GM19043 (cell line): ENCODE results near the gene VWA1.
"Not testable (repeated sequence)": the region's sequence is repeated elsewhere in the genome, so short reads cannot be mapped to it uniquely, and the experiment has no call there.

Source experiments
- ATAC-seq: cut with Tn5 transposase; IDR thresholded peaks from one replicate; pipeline ENCODE4 v1.9.1; 2021; ENCODE audit warnings: low read depth; ENCODE audit not compliant: unreplicated experiment

Gene VWA1

DNA sequence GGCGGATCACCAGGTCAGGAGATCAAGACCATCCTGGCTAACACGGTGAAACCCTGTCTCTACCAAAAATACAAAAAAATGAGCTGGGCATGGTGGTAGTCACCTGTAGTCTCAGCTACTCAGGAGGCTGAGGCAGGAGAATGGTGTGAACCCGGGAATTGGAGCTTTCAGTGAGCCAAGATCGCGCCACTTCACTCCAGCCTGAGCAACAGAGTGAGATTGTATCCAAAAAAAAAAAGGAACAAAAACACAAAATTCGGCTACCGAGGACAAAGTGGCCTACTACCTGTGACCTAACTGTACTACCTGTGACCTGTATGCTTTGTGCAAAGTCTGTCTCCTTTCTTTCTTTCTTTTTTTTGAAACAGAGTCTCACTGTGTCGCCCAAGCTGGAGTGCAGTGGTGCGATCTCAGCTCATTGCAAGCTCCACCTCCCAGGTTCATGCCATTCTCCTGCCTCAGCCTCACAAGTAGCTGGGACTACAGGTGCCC is 32.5 kb upstream of the VWA1 start:
- not testable (repeated sequence) for ATAC-seq

DNA sequence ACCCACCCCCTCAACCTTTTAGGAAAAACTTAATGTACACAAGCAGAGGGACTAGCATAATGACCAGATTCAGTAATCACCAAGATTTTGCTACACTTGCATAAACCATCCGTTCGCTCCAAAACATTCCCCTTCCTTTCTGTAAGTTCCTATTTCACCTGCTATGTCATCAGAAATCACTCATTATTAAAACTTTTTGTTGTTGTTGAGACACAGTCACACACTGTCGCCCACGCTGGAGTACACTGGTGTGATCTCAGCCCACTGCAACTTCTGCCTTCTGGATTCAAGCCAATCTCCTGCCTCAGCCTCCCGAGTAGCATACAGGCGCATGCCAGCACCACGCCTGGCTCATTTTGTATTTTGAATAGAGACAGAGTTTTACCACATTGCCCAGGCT is 31.8 kb upstream of the VWA1 start:
- no peak for ATAC-seq

GRCh38 chr1:1406101-1406820 is 29.2 kb upstream of the VWA1 start:
- no peak for ATAC-seq

- ATAC-seq = peak; percentile 92
Observed at GRCh38 chr1:1406821-1407635, 28.5 kb upstream of the VWA1 start, which contains the start of gene MRPL20. MRPL20 (minus strand) TSS chr1:1407293; CDS start chr1:1407217, 76 bp downstream.

DNA sequence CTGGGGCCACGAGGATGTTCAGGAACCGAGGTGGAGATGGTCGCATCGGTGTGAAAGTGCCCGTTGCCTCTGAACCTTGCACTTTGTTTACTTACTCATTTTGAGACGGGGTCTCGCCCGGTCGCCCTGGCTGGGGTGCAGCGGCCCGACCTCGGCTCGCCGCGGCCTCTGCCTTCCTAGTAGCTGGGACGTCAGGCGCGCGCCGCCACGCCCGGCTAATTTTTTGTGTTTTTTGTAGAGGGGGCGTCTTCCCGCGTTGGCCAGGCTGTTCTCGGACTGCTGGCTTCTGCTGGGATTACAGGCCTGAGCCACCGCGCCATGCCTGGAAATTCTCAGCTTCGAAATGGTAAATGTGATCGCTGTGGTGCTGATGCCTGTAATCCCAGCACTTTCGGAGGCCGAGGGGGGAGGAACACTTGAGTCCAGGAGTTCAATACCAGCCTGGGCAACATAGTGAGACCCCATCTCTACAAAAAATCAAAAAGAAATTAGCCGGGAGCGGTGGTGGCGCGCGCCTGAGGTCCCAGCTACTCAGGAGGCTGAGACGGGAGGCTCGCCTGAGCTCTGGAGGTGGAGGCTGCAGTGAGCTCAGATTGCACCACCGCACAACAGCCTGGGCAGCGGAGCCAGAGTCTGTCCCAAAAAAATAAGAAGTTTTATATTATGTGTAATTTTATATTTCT is 27.7 kb upstream of the VWA1 start:
- ATAC-seq = peak; percentile 14

GRCh38 chr1:1410238-1410637 is 25.3 kb upstream of the VWA1 start:
- ATAC-seq = not testable (repeated sequence)

DNA sequence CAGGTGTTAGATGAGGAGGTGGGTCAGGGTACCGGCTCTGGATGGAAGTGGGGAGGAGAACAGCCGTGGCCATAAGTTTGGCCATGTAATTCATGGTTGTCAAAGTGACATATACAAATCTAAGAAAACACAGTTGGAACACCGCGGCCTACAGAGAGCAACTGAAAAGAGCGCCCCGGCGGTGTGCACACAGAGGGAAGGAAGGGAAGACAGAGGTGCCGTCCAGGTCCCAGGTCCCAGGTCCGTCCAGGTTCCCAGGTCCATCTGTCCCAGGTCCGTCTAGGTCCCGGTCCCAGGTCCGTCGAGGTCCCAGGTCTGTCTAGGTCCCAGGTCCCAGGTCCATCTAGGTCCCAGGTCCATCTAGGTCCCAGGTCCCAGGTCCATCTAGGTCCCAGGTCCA is 23.9 kb upstream of the VWA1 start:
- no peak for ATAC-seq

GRCh38 chr1:1412311-1412902 is 23.1 kb upstream of the VWA1 start:
- not testable (repeated sequence) for ATAC-seq

GRCh38 chr1:1415751-1416150 is 19.7 kb upstream of the VWA1 start:
- no peak for ATAC-seq

DNA sequence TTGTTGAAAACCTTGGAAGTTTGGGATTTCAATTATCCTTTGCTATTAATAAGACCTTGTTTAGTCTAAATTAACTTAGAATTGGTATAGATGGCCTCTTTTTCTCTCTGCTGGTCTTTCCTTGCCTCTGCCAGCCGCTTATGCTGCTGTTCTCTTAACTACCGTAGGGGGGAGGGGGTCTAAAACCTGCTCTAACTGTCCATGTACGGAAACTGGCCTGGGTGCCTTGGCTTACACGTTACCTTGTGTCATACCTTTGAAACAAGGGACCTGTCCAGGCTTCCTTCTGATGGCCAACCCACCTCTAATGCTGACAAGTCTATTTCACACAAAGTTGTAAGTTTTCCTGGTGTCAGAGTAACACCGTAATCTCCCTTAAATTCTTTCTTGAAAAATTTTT is 18.1 kb upstream of the VWA1 start:
- ATAC-seq = not testable (repeated sequence)

DNA sequence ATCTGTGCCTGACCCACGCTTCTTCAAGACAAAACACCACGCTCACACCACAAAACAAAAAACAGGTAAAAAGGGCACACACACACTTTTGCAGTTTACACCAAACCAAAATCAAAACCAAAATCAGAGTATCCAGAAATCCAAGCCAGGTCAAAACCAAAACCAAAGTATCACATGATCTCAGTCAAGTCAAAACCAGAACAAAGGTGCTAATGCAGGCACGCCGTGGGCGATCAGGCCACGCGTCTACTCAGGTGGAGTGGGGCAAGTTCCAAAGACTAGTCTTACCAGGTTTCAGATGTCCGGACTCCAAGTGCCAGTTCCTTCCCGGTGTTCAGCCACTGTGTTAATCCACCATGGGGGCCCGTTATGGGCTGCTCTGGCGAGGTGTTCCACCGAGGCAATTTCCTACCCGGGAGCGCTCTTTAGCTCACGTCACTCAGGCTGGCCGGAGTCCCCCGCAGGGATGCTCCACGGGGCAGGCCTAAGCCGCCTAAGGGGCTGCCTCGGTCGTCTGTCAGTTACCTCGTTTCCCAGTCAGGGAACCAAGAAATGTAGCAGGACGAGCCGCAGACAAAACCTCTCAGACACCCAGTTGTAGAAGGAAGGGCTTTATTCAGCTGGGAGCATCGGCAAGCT is 17.5 kb upstream of the VWA1 start:
- ATAC-seq = not testable (repeated sequence)

GRCh38 chr1:1418464-1419362 is 16.8 kb upstream of the VWA1 start:
- no peak for ATAC-seq

GRCh38 chr1:1419363-1419812 is 16.1 kb upstream of the VWA1 start:
- ATAC-seq = no peak

- ATAC-seq = no peak
Observed at GRCh38 chr1:1419813-1420653, 15.5 kb upstream of the VWA1 start.

DNA sequence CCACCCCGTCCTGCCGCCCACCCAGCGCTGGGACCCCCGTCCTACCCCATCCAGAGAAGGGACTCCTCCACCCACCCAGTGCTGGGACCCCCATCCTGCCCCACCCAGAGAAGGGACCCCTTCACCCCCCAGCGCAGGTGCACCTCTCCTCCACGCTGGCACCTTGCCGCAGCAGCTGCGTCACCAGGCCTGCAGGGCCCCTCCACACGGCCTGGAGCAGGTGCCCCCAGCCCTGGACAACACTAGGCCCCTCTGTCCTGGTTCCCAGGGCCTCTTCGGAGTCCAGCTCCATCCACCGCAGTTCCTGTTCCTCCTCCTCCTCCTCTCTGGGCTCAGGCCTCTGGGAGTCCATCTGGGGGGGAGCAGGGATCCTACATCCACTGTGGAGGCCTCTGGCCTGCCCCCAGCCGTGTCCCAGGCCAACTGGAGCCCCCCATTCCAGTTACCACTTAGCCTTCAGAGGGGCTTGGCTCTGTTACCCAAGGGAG is 14.8 kb upstream of the VWA1 start:
- ATAC-seq = no peak

DNA sequence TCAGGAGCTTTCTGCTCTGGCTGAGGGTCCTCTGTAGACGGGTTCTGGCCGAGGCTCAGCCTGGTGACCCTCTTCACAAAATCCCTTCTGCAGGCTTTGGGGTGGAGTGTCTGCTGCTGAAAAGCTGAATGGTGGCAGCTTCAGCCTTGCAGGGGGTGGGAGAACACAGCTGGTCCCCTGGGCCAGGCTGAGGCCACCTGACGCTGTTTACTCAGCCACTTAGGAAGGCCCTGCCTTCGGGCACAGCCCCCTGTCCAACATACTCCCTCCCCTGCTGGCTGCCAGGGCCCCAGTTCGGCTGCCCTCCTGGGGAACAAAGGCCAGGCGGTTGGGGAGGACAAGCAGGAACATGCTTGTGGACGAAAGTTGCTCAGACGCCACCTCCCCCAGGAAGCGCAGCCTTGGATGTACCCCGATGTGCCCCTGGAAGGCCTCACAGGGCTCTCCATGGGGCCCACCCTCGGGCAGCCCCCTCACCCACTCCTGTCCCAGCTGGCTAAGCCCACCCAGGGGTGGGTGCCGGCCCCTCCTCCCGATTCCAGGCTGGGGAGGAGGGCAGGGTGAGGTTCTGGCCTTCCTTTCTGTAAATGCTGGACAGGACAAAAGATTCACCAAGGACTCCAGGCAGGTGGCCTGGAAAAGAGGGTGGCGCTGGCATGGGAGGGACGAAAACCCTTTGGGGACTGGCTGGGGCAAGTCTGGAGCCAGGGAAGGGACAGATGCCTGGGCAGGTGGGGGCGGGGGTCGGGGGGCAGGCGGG is 14.2 kb upstream of the VWA1 start, which contains the start of gene ANKRD65:
ANKRD65 (minus strand) TSS at position 130 of the 760 bp plus-strand sequence. CDS start 271 bp downstream, outside the sequence.
- no peak for ATAC-seq

GRCh38 chr1:1421907-1422464 is 13.5 kb upstream of the VWA1 start:
- no peak for ATAC-seq
